ENCODE results near the gene ANKRD36C.
"Not testable (repeated sequence)": the region's sequence is repeated elsewhere in the genome, so short reads cannot be mapped to it uniquely, and the experiment has no call there.

The ANKRD36C gene

DNA sequence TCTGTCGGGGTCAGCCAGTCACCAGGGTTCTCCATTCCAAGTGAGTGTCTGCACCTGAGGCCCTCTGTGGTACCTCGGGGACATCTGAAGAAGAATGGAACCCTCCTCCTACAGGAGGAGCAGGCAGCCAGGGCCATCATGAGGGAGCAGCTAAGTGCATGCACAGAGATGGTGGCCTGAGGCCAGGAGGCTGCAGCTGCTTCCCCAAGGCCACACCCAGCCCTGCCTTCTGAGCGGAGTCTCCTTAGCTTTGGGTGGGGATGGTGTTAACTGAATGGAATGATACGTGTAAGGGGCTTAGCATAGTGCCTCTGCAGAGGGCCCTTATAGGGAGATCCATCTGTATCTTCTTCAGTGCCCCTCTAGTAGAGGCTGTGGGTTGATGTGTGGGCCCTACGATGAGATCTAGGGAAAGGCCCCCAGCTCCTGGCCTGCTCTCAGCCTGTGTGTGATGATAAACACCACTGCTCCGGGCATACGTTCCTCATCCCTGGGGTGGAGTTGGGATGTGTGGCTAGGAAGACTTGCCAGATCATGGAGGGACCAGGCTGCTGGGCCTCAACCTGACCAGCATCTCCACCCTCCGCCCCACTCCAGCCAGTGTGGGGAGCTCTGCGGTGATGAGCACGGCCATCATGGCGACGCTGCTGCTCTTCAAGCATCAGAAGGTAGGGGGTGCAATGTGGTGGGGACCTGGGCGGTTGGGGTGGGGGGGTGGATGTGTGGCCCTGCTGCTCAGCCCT lies 192.3 kb downstream of the ANKRD36C start:
- not testable (repeated sequence) for DNase-seq (ENCODE audit: low read depth)

- not testable (repeated sequence) for DNase-seq (ENCODE audit: low read depth)
These were observed 195.2 kb downstream of the ANKRD36C start for GRCh38 chr2:95796249-95797099.

- not testable (repeated sequence) for DNase-seq (ENCODE audit: low read depth)
These were observed 197.7 kb downstream of the ANKRD36C start for GRCh38 chr2:95793970-95794369.

GRCh38 chr2:95790180-95790579 lies 201.4 kb downstream of the ANKRD36C start:
- DNase-seq (ENCODE audit: low read depth): not testable (repeated sequence)

- not testable (repeated sequence) for DNase-seq (ENCODE audit: low read depth)
These were observed 202.2 kb downstream of the ANKRD36C start for GRCh38 chr2:95789385-95789784.

GRCh38 chr2:95788642-95789041 lies 203.0 kb downstream of the ANKRD36C start:
- not testable (repeated sequence) for DNase-seq (ENCODE audit: low read depth)
